GM12878 (cell line): ENCODE data around the gene TRABD2A. TPM values are rescaled to one million over a fixed set of nuclear protein-coding genes. Genes with fewer than 3 reads are reported as not detected.

Experiments used
- ATAC-seq: fragments of 200-7000 bp; cut with Tn5 transposase; 3 replicates; pipeline ENCODE4 v1.9.1; 2020; ENCODE audit warnings: mild to moderate bottlenecking, moderate library complexity
- BruUV-seq: library from RNA; stranded (reverse); fragments of 400-500 nt; replicated peaks from 2 replicates; lab custom pipeline; 2021; lab: Mats Ljungman, UMichigan
- CTCF ChIA-PET: fragments of 300-600 bp; sonication (Branson Sonifier 250); formaldehyde crosslinking; extraction: SDS; loops from one replicate; lab custom pipeline; 2021; ENCODE audit warnings: inconsistent platforms; lab: Yijun Ruan, JAX
- POLR2A ChIA-PET: fragments of 350-600 bp; formaldehyde crosslinking; extraction: SDS; loops from one replicate; lab custom pipeline; 2021; ENCODE audit warnings: inconsistent platforms; lab: Charles Lee
- RAD21 ChIA-PET: fragments of 300-600 bp; sonication (Branson Sonifier 250); formaldehyde crosslinking; loops from one replicate; lab custom pipeline; 2023; ENCODE audit warnings: antibody characterized with exemption; ENCODE audit not compliant: unreplicated experiment; lab: Charles Lee
- SMC1A ChIA-PET: fragments of 300-600 bp; sonication (Branson Sonifier 250); formaldehyde crosslinking; loops from one replicate; lab custom pipeline; 2023; ENCODE audit not compliant: unreplicated experiment, uncharacterized antibody; lab: Charles Lee
- DNase-seq: peaks from one replicate; pipeline ENCODE4 v3.0.0-alpha.2; 2011; ENCODE audit warnings: low read depth, low spot score
- FAIRE-seq: peaks from 3 replicates; lab custom pipeline; 2011; peaks lifted over from hg19 to GRCh38; lab: Jason Lieb, UNC
- H2AFZ ChIP-seq: 2 replicates; pipeline ENCODE4 v1.6.0; 2011; ENCODE audit warnings: low read depth, low read length, control low read depth; ENCODE audit not compliant: control insufficient read depth
- H3K27ac ChIP-seq: 2 replicates; pipeline ENCODE4 v1.5.1; 2011; ENCODE audit warnings: control low read depth; ENCODE audit not compliant: control insufficient read depth, insufficient read depth
- H3K27me3 ChIP-seq, 2 experiments: replicated peaks in 1 of 2; 2 replicates each; pipeline versions ENCODE4 v1.6.0 to v1.6.1; 2011; ENCODE audit warnings: low read length in 1 of 2; ENCODE audit not compliant: control insufficient read depth in 2 of 2, insufficient read depth in 2 of 2
- H3K36me3 ChIP-seq, 2 experiments: 2 replicates each; pipeline ENCODE4 v1.5.1; 2011; ENCODE audit warnings: low read length in 1 of 2; ENCODE audit not compliant: control insufficient read depth in 2 of 2, insufficient read depth in 2 of 2
- H3K4me1 ChIP-seq: 2 replicates; pipeline ENCODE4 v1.6.1; 2011; ENCODE audit warnings: mild to moderate bottlenecking, low read length, moderate library complexity, mixed read lengths; ENCODE audit not compliant: control insufficient read depth, insufficient read depth
- H3K4me2 ChIP-seq: 2 replicates; pipeline ENCODE4 v1.6.0; 2011; ENCODE audit warnings: control low read depth; ENCODE audit not compliant: control insufficient read depth, insufficient read depth
- H3K4me3 ChIP-seq: fragments of 200-600 bp; sonication (generic); 2 replicates; pipeline ENCODE4 v1.5.1; 2016
- H3K79me2 ChIP-seq: 2 replicates; pipeline ENCODE4 v1.6.0; 2011; ENCODE audit warnings: low read length; ENCODE audit not compliant: control insufficient read depth, insufficient read depth
- H3K9ac ChIP-seq: 2 replicates; pipeline ENCODE4 v1.8.0; 2011; ENCODE audit warnings: low read length, control low read depth, mixed read lengths; ENCODE audit not compliant: control insufficient read depth, insufficient read depth
- H3K9me3 ChIP-seq: replicated peaks from 3 replicates; pipeline ENCODE4 v1.5.1; 2011; ENCODE audit warnings: mild to moderate bottlenecking, low read length; ENCODE audit not compliant: control insufficient read depth, insufficient read depth
- H4K20me1 ChIP-seq: 2 replicates; pipeline ENCODE4 v1.6.0; 2011; ENCODE audit not compliant: control insufficient read depth, insufficient read depth
- CHD1 ChIP-seq: IDR thresholded peaks from 2 replicates; pipeline ENCODE4 v1.6.1; 2012; ENCODE audit warnings: low read depth, low read length, improper control_type of control experiment
- USF1 ChIP-seq: IDR thresholded peaks from 2 replicates; pipeline ENCODE4 v1.6.1; 2011; ENCODE audit warnings: borderline replicate concordance, low read depth, mild to moderate bottlenecking, moderate library complexity, mixed read lengths, low read length; ENCODE audit not compliant: insufficient read depth; ENCODE audit errors: extremely low read length
- ZNF687 ChIP-seq: fragments of 450-650 bp; IDR thresholded peaks from 2 replicates; pipeline ENCODE4 v1.6.1; 2017; ENCODE audit warnings: mild to moderate bottlenecking, moderate library complexity
- WGBS: methylation state at CpG from one replicate; pipeline ENCODE4 v1.1.6; 2016; ENCODE audit warnings: low lambda C conversion rate; ENCODE audit not compliant: insufficient replicate concordance, insufficient coverage; ENCODE audit errors: missing lambda C conversion rate; 5-methylcytosine and 5-hydroxymethylcytosine counted together
- in situ Hi-C: fragments of 300-500 bp; cut with MboI; formaldehyde crosslinking; loops from 9 replicates; pipeline ENCODE4 v1.14.3; 2018; ENCODE audit warnings: mixed read lengths
- intact Hi-C: fragments of 100-400 bp; cut with micrococcal nuclease; formaldehyde crosslinking; loops from one replicate; pipeline ENCODE4 v1.14.2; 2022; ENCODE audit not compliant: unreplicated experiment
- polyA plus RNA-seq, 11 experiments: library from polyadenylated mRNA; depleted of rRNA in 4 of 11; unstranded in 6 of 11; stranded (reverse) in 5 of 11; fragments of >200 nt; fragmentation: Nextera tagmentation in 4 of 11; fragmentation: Illumina TruSeq in 1 of 11; extraction: Ambion mirVana in 4 of 11; extraction: Trizol in 1 of 11; gene quantifications; 1 replicate in 1 of 11; 2 replicates in 10 of 11; pipeline versions ENCODE4 v1.2.1 to v1.2.3, GENCODE V29; 2011 to 2016; ENCODE audit warnings: inconsistent platforms in 2 of 11, missing spikeins in 2 of 11, low read depth in 1 of 11
- total RNA-seq, 4 experiments: library from RNA; depleted of rRNA in 3 of 4; stranded (reverse); fragments of >200 nt in 3 of 4; fragmentation: Illumina TruSeq in 1 of 4; extraction: Trizol in 1 of 4; gene quantifications; 2 replicates each; pipeline versions ENCODE4 v1.2.1 to v1.2.3, GENCODE V29; 2013 to 2021
- TF ChIP-seq, protein P1 (sequence below): fragments of 150-350 bp; IDR thresholded peaks from 2 replicates; pipeline ENCODE4 v1.6.1; 2014; ENCODE audit warnings: mild to moderate bottlenecking, low read depth, low read length

TRABD2A gene
- total and polyA plus RNA-seq, 10 of the 15 experiments (the other 5 are each of a cell fraction or from before 2014, with no cell fraction given): 1.4 to 7.6 (median 4.1) TPM

DNA sequence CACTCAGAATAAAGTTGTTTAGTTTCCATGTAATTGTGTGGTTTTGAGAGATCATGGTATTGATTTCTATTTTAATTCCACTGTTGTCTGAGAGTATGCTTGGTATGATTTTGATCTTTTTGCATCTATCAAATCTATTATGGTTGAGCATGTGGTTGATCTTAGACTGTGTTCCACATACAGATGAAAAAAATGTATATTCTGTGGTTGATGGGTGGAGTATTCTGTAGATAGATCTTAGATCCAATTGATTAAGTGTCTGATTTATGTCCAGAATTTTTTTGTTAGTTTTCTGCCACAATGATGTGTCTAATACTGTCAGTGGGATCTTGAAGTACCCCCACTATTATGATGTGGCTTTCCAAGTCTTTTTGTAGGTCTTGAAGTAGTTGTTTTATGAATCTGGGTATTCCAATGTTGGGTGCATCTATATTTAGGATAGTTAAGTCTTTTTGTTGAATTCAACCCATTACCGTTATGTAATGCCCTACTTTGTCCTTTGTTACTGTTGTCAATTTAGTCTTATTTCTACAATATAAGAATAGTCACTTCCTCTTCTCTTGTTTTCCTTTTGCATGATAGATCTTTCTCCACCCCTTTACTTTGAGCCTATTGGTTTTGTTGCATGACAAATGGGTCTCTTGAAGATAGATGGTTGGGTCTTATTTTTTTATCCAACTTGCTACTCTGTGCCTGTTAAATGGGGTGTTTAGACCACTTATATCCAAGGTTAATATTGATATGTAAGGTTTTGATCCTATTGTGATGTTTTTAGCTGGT, 101.8 kb downstream of the TRABD2A start (continued):
- TF ChIP-seq USF1: no peak
- no peak for TF ChIP-seq CHD1
- no peak for TF ChIP-seq ZNF687

GRCh38 chr2:84776011-84776410, 104.9 kb downstream of the TRABD2A start:
- no peak for ATAC-seq
- ChIA-PET SMC1A (no interaction called here), CTCF (no interaction called here)
- TF ChIP-seq, protein P1, sequence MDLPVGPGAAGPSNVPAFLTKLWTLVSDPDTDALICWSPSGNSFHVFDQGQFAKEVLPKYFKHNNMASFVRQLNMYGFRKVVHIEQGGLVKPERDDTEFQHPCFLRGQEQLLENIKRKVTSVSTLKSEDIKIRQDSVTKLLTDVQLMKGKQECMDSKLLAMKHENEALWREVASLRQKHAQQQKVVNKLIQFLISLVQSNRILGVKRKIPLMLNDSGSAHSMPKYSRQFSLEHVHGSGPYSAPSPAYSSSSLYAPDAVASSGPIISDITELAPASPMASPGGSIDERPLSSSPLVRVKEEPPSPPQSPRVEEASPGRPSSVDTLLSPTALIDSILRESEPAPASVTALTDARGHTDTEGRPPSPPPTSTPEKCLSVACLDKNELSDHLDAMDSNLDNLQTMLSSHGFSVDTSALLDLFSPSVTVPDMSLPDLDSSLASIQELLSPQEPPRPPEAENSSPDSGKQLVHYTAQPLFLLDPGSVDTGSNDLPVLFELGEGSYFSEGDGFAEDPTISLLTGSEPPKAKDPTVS: no peak
- TF ChIP-seq, all 136 proteins: peak for 0
- Histone ChIP-seq H3K27ac (no peak overlapping the region), H3K79me2 (no peaks in the 10 kb centered on the region), H4K20me1 (no peaks in the 10 kb centered on the region), H3K4me3 (no peak overlapping the region), H3K36me3 (no peaks in the 10 kb centered on the region), H3K4me2 (no peak overlapping the region), H3K4me1 (no peaks in the 10 kb centered on the region), H3K9ac (no peak overlapping the region), H2AFZ (no peak overlapping the region), H3K27me3 (no peaks in the 10 kb centered on the region), H3K9me3 (no peaks in the 10 kb centered on the region; the same call in 2 of the 3 replicates)
- intact Hi-C loops: no loop called here
- no TSS peak for BruUV-seq
- ChIA-PET RAD21 (no interaction called here), POLR2A (no interaction called here)
- DNase-seq (no peak), FAIRE-seq (no peak)
- in situ Hi-C loops: no loop called here
- WGBS: 0% methylated on average over 1 of the region's 1 CpG
